Stimulated activated naive CD8-positive, alpha-beta T cell treated with anti-CD3 and anti-CD28 coated beads, Interleukin-15, amount 100 ng/mL, for 72 hours (primary cell): ENCODE data around the gene CTDSP2.

Source experiments
- ATAC-seq: fragments of 150-1000 bp; cut with Tn5 transposase; 2 replicates; pipeline ENCODE4 v1.10.0; 2021; ENCODE audit warnings: mild to moderate bottlenecking, moderate library complexity
- DNase-seq, 2 donors: peaks; one replicate each; pipeline ENCODE4 v3.0.0; 2021 to 2022
- H3K27ac Mint-ChIP-seq, 2 donors: one replicate each; pipeline ENCODE4 v1.8.0; 2022; ENCODE audit warnings: mild to moderate bottlenecking in 2 of 2, mixed read lengths in 2 of 2, moderate library complexity in 2 of 2
- H3K27me3 Mint-ChIP-seq: one replicate; pipeline ENCODE4 v1.8.0; 2022; ENCODE audit warnings: mixed read lengths
- H3K4me1 Mint-ChIP-seq: one replicate; pipeline ENCODE4 v1.8.0; 2022; ENCODE audit warnings: mild to moderate bottlenecking, mixed read lengths
- H3K4me3 Mint-ChIP-seq, 2 donors: one replicate each; pipeline ENCODE4 v1.8.0; 2022; ENCODE audit warnings: mild to moderate bottlenecking in 2 of 2, mixed read lengths in 2 of 2, moderate library complexity in 1 of 2
- H3K9me3 Mint-ChIP-seq, 2 donors: one replicate each; pipeline ENCODE4 v1.8.0; 2022; ENCODE audit warnings: mixed read lengths in 2 of 2

CTDSP2 gene

GRCh38 chr12:57846577-57847319 lies at the start of gene CTDSP2:
CTDSP2 (minus strand) TSS chr12:57846729; CDS start chr12:57846435, 294 bp downstream.
- H3K27me3 Mint-ChIP-seq, result peaks cover 12% of the 10 kb centered on the region
- H3K4me1 Mint-ChIP-seq, result peaks cover 76% of the 10 kb centered on the region
- no peaks in the 10 kb centered on the region for H3K9me3 Mint-ChIP-seq
- H3K27ac Mint-ChIP-seq, result peak within 1 kb of the TSS; percentile 75 to 95
- DNase-seq (peak; percentile 78 to 84), ATAC-seq (peak; percentile 45)
- peak within 1 kb of the TSS; percentile 83 to 97 for H3K4me3 Mint-ChIP-seq

GRCh38 chr12:57896115-57896433 lies 49.5 kb upstream of the CTDSP2 start:
- Mint-ChIP-seq H3K4me1 (peaks cover 75% of the 10 kb centered on the region), H3K27me3 (peaks cover 10% of the 10 kb centered on the region), H3K9me3 (no peaks in the 10 kb centered on the region), H3K27ac (peak overlapping the region; percentile 69 to 85), H3K4me3 (peak overlapping the region; percentile 62 to 65)
- no peak for DNase-seq
- no peak for ATAC-seq

GRCh38 chr12:57895389-57896114 lies 49.0 kb upstream of the CTDSP2 start:
- peak overlapping the region; percentile 69 to 85 for H3K27ac Mint-ChIP-seq
- peaks cover 10% of the 10 kb centered on the region for H3K27me3 Mint-ChIP-seq
- H3K4me1 Mint-ChIP-seq, result peaks cover 75% of the 10 kb centered on the region

GRCh38 chr12:57894399-57895292 lies 48.1 kb upstream of the CTDSP2 start:
- Mint-ChIP-seq H3K27me3 (peaks cover 10% of the 10 kb centered on the region), H3K4me3 (peak overlapping the region in 1 of 2 donors; percentile 47), H3K4me1 (peaks cover 71% of the 10 kb centered on the region), H3K9me3 (no peaks in the 10 kb centered on the region), H3K27ac (peak overlapping the region; percentile 35 to 89)
- DNase-seq, result no peak
- ATAC-seq, result no peak

More at GRCh38 chr12:57895389-57896114, 49.0 kb upstream of the CTDSP2 start:
- Mint-ChIP-seq H3K4me3 (peak overlapping the region; percentile 62 to 65), H3K9me3 (no peaks in the 10 kb centered on the region)
- no peak for DNase-seq
- no peak for ATAC-seq

GRCh38 chr12:57893431-57894353 lies 47.2 kb upstream of the CTDSP2 start:
- Mint-ChIP-seq H3K4me1 (peaks cover 68% of the 10 kb centered on the region), H3K27me3 (peaks cover 10% of the 10 kb centered on the region), H3K4me3 (peak overlapping the region in 1 of 2 donors; percentile 47), H3K27ac (peak overlapping the region; percentile 35 to 57), H3K9me3 (no peaks in the 10 kb centered on the region)
- DNase-seq, result no peak
- ATAC-seq, result no peak

GRCh38 chr12:57892232-57892972 lies 45.9 kb upstream of the CTDSP2 start:
- ATAC-seq (no peak), DNase-seq (no peak)
- Mint-ChIP-seq H3K27me3 (peaks cover 10% of the 10 kb centered on the region), H3K27ac (no peak overlapping the region), H3K4me1 (peaks cover 66% of the 10 kb centered on the region), H3K9me3 (no peaks in the 10 kb centered on the region), H3K4me3 (no peak overlapping the region)

GRCh38 chr12:57891542-57892228 lies 45.2 kb upstream of the CTDSP2 start:
- H3K4me1 Mint-ChIP-seq, result peaks cover 58% of the 10 kb centered on the region
- peaks cover 10% of the 10 kb centered on the region for H3K27me3 Mint-ChIP-seq
- no peak overlapping the region for H3K4me3 Mint-ChIP-seq
- no peak for DNase-seq
- H3K9me3 Mint-ChIP-seq, result no peaks in the 10 kb centered on the region
- no peak overlapping the region for H3K27ac Mint-ChIP-seq
- ATAC-seq, result no peak

GRCh38 chr12:57890191-57891115 lies 43.9 kb upstream of the CTDSP2 start:
- H3K27ac Mint-ChIP-seq, result no peak overlapping the region
- no peaks in the 10 kb centered on the region for H3K9me3 Mint-ChIP-seq
- DNase-seq, result no peak
- H3K4me1 Mint-ChIP-seq, result peaks cover 47% of the 10 kb centered on the region
- no peak overlapping the region for H3K4me3 Mint-ChIP-seq
- H3K27me3 Mint-ChIP-seq, result peaks cover 10% of the 10 kb centered on the region
- ATAC-seq, result no peak

- ATAC-seq, result no peak
- no peak overlapping the region for H3K4me3 Mint-ChIP-seq
Measured at GRCh38 chr12:57889500-57889989, 43.0 kb upstream of the CTDSP2 start.

GRCh38 chr12:57888409-57889157 lies 42.1 kb upstream of the CTDSP2 start:
- H3K9me3 Mint-ChIP-seq, result peaks cover 0 to 4% of the 10 kb centered on the region in 2 donors
- peaks cover 10% of the 10 kb centered on the region for H3K27me3 Mint-ChIP-seq
- ATAC-seq (peak; percentile 83), DNase-seq (no peak)
- peak overlapping the region in 1 of 2 donors; percentile 63 for H3K27ac Mint-ChIP-seq
- H3K4me3 Mint-ChIP-seq, result peak overlapping the region in 1 of 2 donors; percentile 39
- H3K4me1 Mint-ChIP-seq, result peaks cover 28% of the 10 kb centered on the region

More at GRCh38 chr12:57889500-57889989, 43.0 kb upstream of the CTDSP2 start:
- no peak overlapping the region for H3K27ac Mint-ChIP-seq
- no peaks in the 10 kb centered on the region for H3K9me3 Mint-ChIP-seq
- peaks cover 10% of the 10 kb centered on the region for H3K27me3 Mint-ChIP-seq
- DNase-seq, result no peak
- H3K4me1 Mint-ChIP-seq, result peaks cover 38% of the 10 kb centered on the region

GRCh38 chr12:57887631-57888408 lies 41.3 kb upstream of the CTDSP2 start:
- no peak for DNase-seq
- ATAC-seq, result peak; percentile 10
- Mint-ChIP-seq H3K27me3 (peaks cover 13% of the 10 kb centered on the region), H3K4me3 (no peak overlapping the region), H3K9me3 (peaks cover 0 to 5% of the 10 kb centered on the region in 2 donors), H3K27ac (no peak overlapping the region), H3K4me1 (peaks cover 28% of the 10 kb centered on the region)
